Measurements from ENCODE around the gene FAM236A. TPM values are rescaled to one million over a fixed set of nuclear protein-coding genes. Genes with fewer than 3 reads are reported as not detected.

FAM236A gene
- total RNA-seq, 1 donor from 2014 or later, result not detected

Other genes with a start within 250 kb of the FAM236A start
- 12.9 to 13.6 TPM (median 13.0 TPM) in 3 replicates for gene PHKA1, start 223.9 kb upstream of the FAM236A start, total RNA-seq
- 5.7 to 6.1 TPM (median 6.1 TPM) in 3 replicates for gene DMRTC1B, start 161.3 kb upstream of the FAM236A start, total RNA-seq
- gene FAM236B, start 155.5 kb upstream of the FAM236A start, total RNA-seq, result not detected in 3 replicates
- gene FAM236D, start 130.0 kb upstream of the FAM236A start, total RNA-seq, result not detected in 3 replicates
- not detected in 3 replicates for gene FAM236C, start 25.6 kb upstream of the FAM236A start, total RNA-seq
- gene DMRTC1, start 5.6 kb downstream of the FAM236A start, total RNA-seq, result 0.65 to 2.1 TPM (median 0.88 TPM) in 3 replicates
- gene PABPC1L2B, start 64.7 kb downstream of the FAM236A start, total RNA-seq, result not detected in 3 replicates
- gene PABPC1L2A, start 141.3 kb downstream of the FAM236A start, total RNA-seq, result not detected in 3 replicates